CD4-positive, alpha-beta T cell treated with Interleukin-12 subunit alpha and Interleukin-12 subunit beta, for 1 hour (primary cell): ENCODE measurements around the gene KRTAP10-11.
"Not testable (repeated sequence)": the region's sequence is repeated elsewhere in the genome, so short reads cannot be mapped to it uniquely, and the experiment has no call there.

Experiments
- DNase-seq: peaks from one replicate; pipeline ENCODE4 v3.0.0-alpha.2; 2020

Gene KRTAP10-11

GRCh38 chr21:44615911-44616590 is 30.2 kb upstream of the KRTAP10-11 start:
- no peak for DNase-seq

- DNase-seq, result no peak
Measured at GRCh38 chr21:44616591-44616926, 29.7 kb upstream of the KRTAP10-11 start.

DNA sequence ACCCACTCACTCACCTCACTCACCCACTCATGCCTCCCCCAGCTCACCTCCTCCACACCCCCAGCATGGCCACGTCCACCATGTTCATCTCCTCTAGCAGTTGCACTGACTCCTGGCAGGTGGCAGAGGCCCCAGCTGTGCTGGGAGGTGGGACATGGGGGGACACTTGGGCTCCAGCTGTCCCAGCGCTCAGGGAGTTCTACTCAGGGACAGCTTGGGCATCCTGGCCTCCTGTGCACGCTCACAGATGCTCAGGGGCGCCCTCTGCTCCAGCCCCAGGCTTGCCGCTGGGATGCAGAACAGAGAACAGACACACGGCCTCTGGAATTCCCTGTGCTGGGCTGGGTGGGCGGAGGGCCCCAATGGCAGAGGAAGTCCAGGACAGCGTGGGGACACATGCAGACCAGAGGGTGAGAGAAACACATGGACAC is 29.1 kb upstream of the KRTAP10-11 start:
- no peak for DNase-seq

GRCh38 chr21:44618504-44618903 is 27.7 kb upstream of the KRTAP10-11 start:
- DNase-seq, result peak; percentile 4

- peak; percentile 77 for DNase-seq
Measured at GRCh38 chr21:44618909-44619308, 27.3 kb upstream of the KRTAP10-11 start.

DNA sequence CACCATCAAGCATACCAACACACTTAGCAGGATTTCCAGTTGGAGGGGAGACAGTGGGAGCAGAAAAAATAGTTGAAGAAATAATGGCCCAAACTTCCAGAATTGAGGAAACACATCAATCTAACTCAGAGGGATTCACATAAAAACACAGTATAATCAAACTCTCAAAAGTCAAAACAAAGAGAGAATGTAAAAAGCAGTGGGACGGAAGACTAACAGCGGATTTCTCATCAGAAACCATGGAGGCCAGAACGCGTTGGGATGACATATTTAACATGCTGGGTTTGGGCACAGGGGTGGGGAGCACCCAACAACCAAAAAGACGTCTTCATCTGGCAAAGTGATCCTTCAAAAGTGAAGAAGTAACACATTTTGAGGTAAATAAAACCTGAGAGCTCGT is 26.3 kb upstream of the KRTAP10-11 start:
- DNase-seq, result no peak

- DNase-seq, result no peak
Measured at GRCh38 chr21:44623575-44623974, 22.6 kb upstream of the KRTAP10-11 start.

- no peak for DNase-seq
Measured at GRCh38 chr21:44625756-44626155, 20.5 kb upstream of the KRTAP10-11 start.

DNA sequence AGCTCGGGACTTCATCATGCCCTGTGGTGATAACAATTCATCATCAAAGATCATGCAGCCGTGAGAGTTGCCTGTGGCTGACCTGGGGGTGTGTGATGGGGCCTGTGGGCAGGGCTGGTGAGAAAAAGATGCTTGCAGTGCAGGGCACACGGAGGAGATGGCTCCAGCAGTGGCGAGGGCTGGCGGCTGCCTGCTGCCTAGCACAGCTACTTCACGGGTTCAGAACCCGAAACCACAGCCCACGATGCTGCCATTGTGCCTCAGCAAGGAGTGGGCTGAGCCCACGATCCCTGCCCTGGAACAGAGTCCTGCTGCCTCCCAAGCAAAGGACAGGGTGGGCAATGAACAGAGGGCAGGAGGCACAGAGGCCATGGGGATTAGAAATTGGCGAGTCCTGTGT is 20.0 kb upstream of the KRTAP10-11 start:
- peak; percentile 44 for DNase-seq

DNA sequence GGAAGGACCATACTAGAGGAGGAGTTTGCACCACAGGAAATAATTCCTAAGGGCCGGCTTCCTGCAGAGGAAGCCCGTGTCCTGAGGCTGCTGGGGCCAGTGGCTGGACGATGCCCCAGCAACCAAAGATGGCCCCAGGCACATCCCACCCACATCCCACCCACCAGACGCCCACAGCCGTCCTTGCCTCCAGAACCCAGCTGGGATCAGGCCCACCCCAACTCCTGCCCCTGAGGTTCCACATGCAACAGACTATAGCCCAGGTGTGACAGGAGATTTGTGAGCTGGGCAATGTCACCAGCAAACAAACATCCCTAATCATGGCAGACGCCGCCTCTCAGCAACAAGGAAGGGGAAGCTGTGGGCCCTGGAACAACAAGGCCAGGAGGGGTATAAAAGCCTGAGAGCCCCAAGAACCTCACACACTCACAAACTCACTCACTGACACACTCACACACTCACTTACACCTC is 19.5 kb upstream of the KRTAP10-11 start, which contains the start of gene KRTAP10-9:
Gene KRTAP10-9, plus strand, starts transcription at position 421 of the 471 bp plus-strand sequence. CDS start 79 bp downstream, outside the sequence.
- no peak for DNase-seq

GRCh38 chr21:44627181-44627822 is 18.9 kb upstream of the KRTAP10-11 start:
- DNase-seq, result not testable (repeated sequence)

DNA sequence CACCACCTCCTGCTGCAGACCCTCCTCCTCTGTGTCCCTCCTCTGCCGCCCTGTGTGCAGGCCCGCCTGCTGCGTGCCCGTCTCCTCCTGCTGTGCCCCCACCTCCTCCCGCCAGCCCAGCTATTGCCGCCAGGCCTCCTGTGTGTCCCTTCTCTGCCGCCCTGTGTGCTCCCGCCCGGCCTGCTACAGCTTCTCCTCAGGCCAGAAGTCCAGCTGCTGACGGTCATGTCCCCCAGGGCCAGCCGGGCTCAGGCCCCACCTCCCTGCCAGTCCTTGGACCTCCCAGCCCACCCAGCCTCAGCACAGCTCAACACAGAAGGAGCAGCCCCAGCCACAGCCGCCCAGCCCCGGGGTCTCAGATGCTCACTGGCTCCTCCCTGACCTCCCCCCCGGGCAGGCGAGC is 18.4 kb upstream of the KRTAP10-11 start:
- not testable (repeated sequence) for DNase-seq

DNA sequence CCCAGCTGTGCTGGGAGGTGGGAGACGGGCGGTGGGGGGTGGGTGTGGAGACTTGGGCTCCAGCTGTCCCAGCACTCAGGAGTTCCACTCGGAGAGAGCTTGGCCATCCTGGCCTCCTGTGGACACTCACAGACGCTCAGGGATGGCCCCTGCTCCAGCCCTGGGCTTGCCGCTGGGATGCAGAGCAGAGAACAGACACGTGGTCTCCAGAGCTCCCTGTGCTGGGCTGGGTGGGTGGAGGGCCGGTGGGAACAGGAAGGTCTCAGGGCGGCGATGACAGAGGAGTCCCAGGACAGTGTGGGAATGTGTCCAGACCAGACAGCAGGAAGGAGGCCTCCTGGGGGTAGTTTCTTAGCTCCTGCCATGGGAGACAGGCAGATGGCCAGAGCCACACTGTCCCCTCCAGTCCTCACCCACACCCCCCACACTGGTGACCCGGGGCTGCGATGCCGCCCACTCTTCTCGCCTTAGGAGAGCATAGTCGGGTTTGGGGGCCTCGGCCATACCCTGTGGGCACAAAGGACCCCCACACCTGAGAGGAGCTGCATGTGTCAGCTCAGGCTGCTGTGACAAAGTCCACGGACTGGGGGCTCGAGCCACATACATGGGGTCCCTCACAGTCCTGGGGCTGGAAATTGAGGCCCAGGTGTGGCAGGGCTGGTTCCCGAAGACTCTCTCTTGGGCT is 17.4 kb upstream of the KRTAP10-11 start:
- DNase-seq, result no peak

GRCh38 chr21:44630440-44630839 is 15.8 kb upstream of the KRTAP10-11 start:
- DNase-seq, result peak; percentile 12

- DNase-seq, result no peak
Measured at GRCh38 chr21:44632067-44632466, 14.1 kb upstream of the KRTAP10-11 start.

DNA sequence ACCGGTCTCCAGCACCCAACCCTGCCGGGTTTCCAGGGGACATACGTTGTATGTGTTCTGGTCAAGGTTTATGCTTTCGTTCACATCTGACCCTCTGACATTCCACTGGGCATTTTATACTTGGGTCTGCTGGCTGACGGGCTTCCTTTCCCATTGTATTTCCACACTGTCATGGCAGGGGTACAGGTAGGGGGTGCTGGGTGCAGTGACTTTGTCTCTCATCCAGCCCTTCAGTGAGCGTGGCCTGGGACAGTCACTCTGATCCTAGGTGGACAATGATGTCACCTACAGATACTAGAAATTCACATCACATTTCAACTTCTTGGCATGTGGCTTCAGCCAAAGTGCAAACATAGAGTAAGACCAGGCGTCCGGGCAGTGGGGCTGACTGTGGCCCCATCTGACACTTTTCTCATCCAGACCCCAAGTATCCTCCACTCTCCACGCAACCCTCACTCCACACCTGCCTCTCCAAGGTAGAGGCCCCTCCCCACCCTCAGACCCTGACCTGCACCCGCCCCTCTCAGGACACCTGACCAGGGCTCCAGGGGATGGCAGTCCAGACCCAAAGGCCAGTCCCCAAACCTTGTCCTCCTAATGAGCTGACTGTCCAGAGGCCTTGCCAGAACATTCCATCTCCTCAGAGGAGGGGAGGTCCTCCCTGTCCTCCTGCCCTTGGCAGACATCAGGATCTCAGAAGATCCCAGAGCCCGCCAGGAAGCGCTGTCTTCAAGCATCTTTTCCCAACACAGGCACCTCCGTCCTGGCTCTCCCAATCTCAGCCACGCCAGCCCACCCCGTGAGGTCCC is 9.8 kb upstream of the KRTAP10-11 start:
- no peak for DNase-seq

DNA sequence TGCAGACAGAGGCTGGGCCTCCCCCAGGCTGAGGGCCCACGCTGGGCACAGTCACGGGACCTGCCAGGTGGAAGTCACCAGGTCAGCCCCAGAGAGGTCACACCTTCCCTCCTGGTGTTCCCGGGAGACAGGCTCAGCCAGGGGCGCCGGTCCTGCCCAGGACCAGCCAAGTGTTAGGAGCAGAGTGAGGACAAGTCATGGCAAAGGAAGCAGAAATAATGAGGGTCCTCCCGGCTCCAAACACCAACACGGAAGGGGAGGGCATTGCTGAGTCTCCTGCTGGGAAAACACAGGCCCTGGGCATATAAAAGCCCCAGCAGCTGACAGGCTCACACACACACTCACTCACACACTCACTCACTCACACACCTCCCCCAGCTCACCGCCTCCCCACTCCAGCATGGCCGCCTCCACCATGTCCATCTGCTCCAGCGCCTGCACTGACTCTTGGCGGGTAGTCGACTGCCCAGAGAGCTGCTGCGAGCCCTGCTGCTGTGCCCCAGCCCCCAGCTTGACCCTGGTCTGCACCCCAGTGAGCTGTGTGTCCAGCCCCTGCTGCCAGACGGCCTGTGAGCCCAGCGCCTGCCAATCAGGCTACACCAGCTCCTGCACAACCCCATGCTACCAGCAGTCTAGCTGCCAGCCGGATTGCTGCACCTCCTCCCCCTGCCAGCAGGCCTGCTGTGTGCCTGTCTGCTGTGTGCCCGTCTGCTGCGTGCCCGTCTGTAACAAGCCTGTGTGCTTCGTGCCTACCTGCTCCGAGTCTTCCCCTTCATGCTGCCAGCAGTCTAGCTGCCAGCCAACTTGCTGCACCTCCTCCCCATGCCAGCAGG is 9.0 kb upstream of the KRTAP10-11 start, which contains the start of gene KRTAP10-10:
Gene KRTAP10-10, plus strand, starts transcription at position 339 of the 833 bp plus-strand sequence. Its CDS starts 62 bp downstream, at position 401.
- DNase-seq, result no peak

DNA sequence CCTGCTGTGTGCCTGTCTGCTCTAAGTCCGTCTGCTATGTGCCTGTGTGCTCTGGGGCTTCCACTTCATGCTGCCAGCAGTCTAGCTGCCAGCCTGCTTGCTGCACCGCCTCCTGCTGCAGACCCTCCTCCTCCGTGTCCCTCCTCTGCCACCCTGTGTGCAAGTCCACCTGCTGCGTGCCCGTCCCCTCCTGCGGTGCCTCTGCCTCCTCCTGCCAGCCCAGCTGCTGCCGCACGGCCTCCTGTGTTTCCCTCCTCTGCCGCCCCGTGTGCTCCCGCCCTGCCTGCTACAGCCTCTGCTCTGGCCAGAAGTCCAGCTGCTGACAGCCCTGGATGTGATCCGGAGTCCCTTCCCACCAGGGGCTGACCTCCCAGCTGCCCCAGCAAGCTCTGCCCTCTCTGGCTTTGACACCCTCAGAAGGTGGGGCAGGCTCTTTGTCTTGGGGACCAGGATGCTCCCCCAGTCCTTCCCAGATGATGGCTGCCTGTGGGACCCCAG is 8.3 kb upstream of the KRTAP10-11 start:
- not testable (repeated sequence) for DNase-seq

DNA sequence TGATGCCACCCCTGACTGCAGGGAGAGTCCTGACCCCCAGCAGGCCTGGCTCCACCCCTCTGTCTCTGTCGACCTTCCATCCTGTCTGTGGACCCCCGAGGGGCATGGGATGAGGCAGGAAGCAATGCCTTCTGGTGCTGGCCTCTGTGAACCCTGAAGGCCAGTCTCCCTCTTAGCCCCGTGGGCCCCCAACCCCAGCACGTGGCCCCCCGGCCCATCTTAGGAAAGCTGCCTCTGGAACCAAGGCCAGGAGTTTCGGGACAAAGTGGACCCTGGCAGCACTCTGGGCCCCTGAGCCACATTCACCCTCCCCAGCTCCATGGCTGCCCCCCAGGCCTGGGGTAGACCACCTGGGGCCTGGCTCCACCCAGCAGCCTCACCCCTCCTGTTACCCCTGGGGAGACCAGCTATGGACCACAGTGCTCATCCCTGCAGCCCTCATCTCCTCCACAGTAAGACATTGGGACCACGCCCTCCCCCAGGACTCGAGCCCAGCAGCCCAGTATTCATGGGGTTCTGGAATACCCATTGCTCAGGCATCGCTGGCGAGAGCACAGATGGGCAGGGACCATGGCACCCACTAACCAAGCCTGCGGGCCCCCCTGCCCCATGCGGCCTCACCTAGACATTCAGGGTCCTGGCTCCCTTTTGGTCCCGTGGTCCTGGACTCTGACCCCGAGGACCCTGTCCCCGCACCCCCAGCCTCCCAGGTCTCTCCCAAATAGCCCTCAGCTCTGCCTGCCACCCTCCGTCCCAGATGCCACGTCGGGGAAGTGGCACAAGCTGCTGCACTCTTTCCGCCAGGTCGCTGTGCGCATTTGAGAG is 7.5 kb upstream of the KRTAP10-11 start:
- not testable (repeated sequence) for DNase-seq

GRCh38 chr21:44639331-44639655 is 6.9 kb upstream of the KRTAP10-11 start:
- no peak for DNase-seq

GRCh38 chr21:44640761-44641160 is 5.5 kb upstream of the KRTAP10-11 start:
- DNase-seq, result no peak
